Pancreas (tissue), 10 donors: Measurements from ENCODE around the gene ALPG. TPM values are rescaled to one million over a fixed set of nuclear protein-coding genes. Genes with fewer than 3 reads are reported as not detected.
A peak's percentile ranks its signal among the peaks of the same experiment; 100 is the strongest.

Experiments
- ATAC-seq, 4 donors: fragments of 200-7000 bp; cut with Tn5 transposase; one replicate each; pipeline versions ENCODE4 v1.8.0 to v1.9.1; 2020; ENCODE audit warnings: mild to moderate bottlenecking in 4 of 4, moderate library complexity in 4 of 4
- DNase-seq, 6 donors: peaks; one replicate each; pipeline ENCODE4 v3.0.0-alpha.2; 2020
- FAIRE-seq: peaks from 2 replicates; lab custom pipeline; 2012; peaks lifted over from hg19 to GRCh38; lab: Jason Lieb, UNC
- H3K27ac ChIP-seq, 4 donors: fragments of 200-600 bp; sonication (generic); 1 replicate in 3 of 4; 2 replicates in 1 of 4; pipeline versions ENCODE4 v1.5.0 to v1.8.0; 2020
- H3K27me3 ChIP-seq, 4 donors: fragments of 200-600 bp; one replicate each; pipeline ENCODE4 v1.8.0; 2021
- H3K36me3 ChIP-seq, 3 donors: fragments of 200-600 bp; sonication (generic) in 1 of 3; one replicate each; pipeline versions ENCODE4 v1.5.0 to v1.8.0; 2020 to 2021
- H3K4me1 ChIP-seq, 3 donors: fragments of 200-600 bp; one replicate each; pipeline ENCODE4 v1.8.0; 2021
- H3K4me3 ChIP-seq, 4 donors: fragments of 200-600 bp; sonication (generic) in 2 of 4; one replicate each; pipeline versions ENCODE4 v1.5.0 to v1.8.0; 2020 to 2021
- H3K9me3 ChIP-seq, 4 donors: fragments of 200-600 bp; one replicate each; pipeline ENCODE4 v1.8.0; 2021
- CTCF ChIP-seq, 4 donors: fragments of 200-600 bp; sonication (generic) in 3 of 4; IDR thresholded peaks; one replicate each; pipeline versions ENCODE4 v1.5.0 to v1.8.0; 2021; ENCODE audit warnings: antibody characterized with exemption in 4 of 4
- WGBS, 2 donors: extraction: QIAGEN DNeasy Blood & Tissue Kit; methylation state at CpG; one replicate each; pipeline ENCODE4 v1.1.7; 2013; 5-methylcytosine and 5-hydroxymethylcytosine counted together
- intact Hi-C, 3 donors: fragments of 100-400 bp; cut with DNase I; formaldehyde crosslinking; loops; one replicate each; pipeline versions ENCODE4 v1.11.1 to v1.14.2; 2022
- polyA plus RNA-seq, 2 donors: library from polyadenylated mRNA; stranded (reverse); fragments of 200-250 nt; gene quantifications; one replicate each; pipeline ENCODE4 v1.2.3, GENCODE V29; 2013
- total RNA-seq, 6 donors: library from RNA; stranded (reverse); fragmentation: NEBNext Ultra II Directional in 4 of 6; extraction: Animal tissue kit (Norgen Biotek cat#: 25700) in 4 of 6; gene quantifications; one replicate each; pipeline versions ENCODE4 v1.2.1 to v1.2.4, GENCODE V29; 2021 to 2023
- donor health status: healthy with polysubstance abuse.
- donor health status: DM: no; HTN: no; CAD: no; lungs with moderate emphysema.
- donor health status: DM: no; HTN: no; CAD: no.
- donor health status: control.
- donor health status: control.
- donor health status: Bipolar disorder and iron deficiency.
- donor health status: DM: yes; HTN: yes; CAD: no.
- donor health status: DM: no; HTN: no; CAD: no.
- donor health status: DM: no; HTN: no; CAD: no.
- donor health status: DM: yes; HTN: yes; CAD: no.

ALPG gene
- total and polyA plus RNA-seq, 8 donors, result not detected

GRCh38 chr2:232456296-232457120 is 49.9 kb downstream of the ALPG start:
- FAIRE-seq (no peak), ATAC-seq (no peak), DNase-seq (peak in 2 of 6 donors; percentile 42 to 53)
- no peak for TF ChIP-seq CTCF (IDR thresholded peaks at IDR 0.05)
- Histone ChIP-seq H3K27me3 (no peaks in the 10 kb centered on the region), H3K4me1 (no peaks in the 10 kb centered on the region), H3K36me3 (no peaks in the 10 kb centered on the region), H3K4me3 (no peak overlapping the region), H3K27ac (no peak overlapping the region), H3K9me3 (no peaks in the 10 kb centered on the region)
- WGBS, 2 donors, result 77 to 86% methylated on average over 27 of the region's 27 CpGs
- intact Hi-C loops, result no loop called here

GRCh38 chr2:232457121-232458011 is 50.7 kb downstream of the ALPG start:
- peak in 2 of 6 donors; percentile 33 to 58 for DNase-seq
- intact Hi-C loops, result no loop called here
- Histone ChIP-seq H3K27ac (no peak overlapping the region), H3K27me3 (no peaks in the 10 kb centered on the region), H3K4me3 (no peak overlapping the region), H3K36me3 (no peaks in the 10 kb centered on the region), H3K4me1 (no peaks in the 10 kb centered on the region), H3K9me3 (no peaks in the 10 kb centered on the region)
- WGBS, 2 donors, result 65 to 75% methylated on average over 21 of the region's 21 CpGs
- TF ChIP-seq CTCF (IDR thresholded peaks at IDR 0.05), result no peak
- no peak for ATAC-seq
- FAIRE-seq, result no peak

GRCh38 chr2:232458051-232458660 is 51.5 kb downstream of the ALPG start:
- intact Hi-C loops, result no loop called here
- no peak for TF ChIP-seq CTCF (IDR thresholded peaks at IDR 0.05)

GRCh38 chr2:232458661-232459418 is 52.2 kb downstream of the ALPG start:
- no peaks in the 10 kb centered on the region for H3K27me3 ChIP-seq
- H3K4me3 ChIP-seq, result no peak overlapping the region
- TF ChIP-seq CTCF (IDR thresholded peaks at IDR 0.05), result no peak
- no peaks in the 10 kb centered on the region for H3K9me3 ChIP-seq
- intact Hi-C loops, result no loop called here
- no peaks in the 10 kb centered on the region for H3K4me1 ChIP-seq
- ATAC-seq, result no peak
- FAIRE-seq, result no peak
- WGBS, 2 donors, result 29 to 47% methylated on average over 47 to 56 of the region's 56 CpGs
- no peak overlapping the region for H3K27ac ChIP-seq
- no peaks in the 10 kb centered on the region for H3K36me3 ChIP-seq
- peak in 2 of 6 donors; percentile 54 to 57 for DNase-seq

More at GRCh38 chr2:232458051-232458660, 51.5 kb downstream of the ALPG start:
- Histone ChIP-seq H3K27me3 (no peaks in the 10 kb centered on the region), H3K27ac (no peak overlapping the region), H3K4me1 (no peaks in the 10 kb centered on the region), H3K36me3 (no peaks in the 10 kb centered on the region), H3K9me3 (no peaks in the 10 kb centered on the region), H3K4me3 (no peak overlapping the region)
- peak in 2 of 6 donors; percentile 39 to 52 for DNase-seq
- FAIRE-seq, result no peak
- WGBS, 2 donors, result 72 to 86% methylated on average over 25 of the region's 25 CpGs
- ATAC-seq, result no peak
